Natural killer cell (primary cell): ENCODE measurements around the gene OR3A3. TPM values are rescaled to one million over a fixed set of nuclear protein-coding genes. Genes with fewer than 3 reads are reported as not detected.
"Not testable (repeated sequence)": the region's sequence is repeated elsewhere in the genome, so short reads cannot be mapped to it uniquely, and the experiment has no call there.

Experiments
- ATAC-seq, 3 donors: fragments of 150-1000 bp in 2 of 3; fragments of 200-7000 bp in 1 of 3; cut with Tn5 transposase; 1 replicate in 1 of 3; 2 replicates in 2 of 3; pipeline ENCODE4 v1.10.0; 2021; ENCODE audit warnings: mild to moderate bottlenecking in 2 of 3, moderate library complexity in 2 of 3
- DNase-seq, 2 donors: peaks; one replicate each; pipeline versions ENCODE4 v3.0.0 to v3.0.0-alpha.2; 2013 to 2021; ENCODE audit warnings: mixed read lengths in 1 of 2
- H3K27ac ChIP-seq: one replicate; pipeline ENCODE4 v1.5.1; 2013; ENCODE audit warnings: mild to moderate bottlenecking, low read length
- H3K27me3 ChIP-seq: one replicate; pipeline ENCODE4 v1.6.1; 2013; ENCODE audit warnings: low read length; ENCODE audit not compliant: control insufficient read depth, insufficient read depth
- H3K36me3 ChIP-seq: one replicate; pipeline ENCODE4 v1.6.1; 2013; ENCODE audit warnings: low read length; ENCODE audit not compliant: control insufficient read depth, insufficient read depth
- H3K4me1 ChIP-seq: one replicate; pipeline ENCODE4 v1.6.1; 2013; ENCODE audit warnings: low read length; ENCODE audit not compliant: control insufficient read depth, insufficient read depth
- H3K4me3 ChIP-seq: one replicate; pipeline ENCODE4 v1.5.1; 2013; ENCODE audit warnings: low read length
- H3K9me3 ChIP-seq: one replicate; pipeline ENCODE4 v1.6.1; 2013; ENCODE audit warnings: low read length; ENCODE audit not compliant: control insufficient read depth, insufficient read depth
- H3K27ac Mint-ChIP-seq, 2 donors: one replicate each; pipeline ENCODE4 v1.8.0; 2022; ENCODE audit warnings: mild to moderate bottlenecking in 2 of 2, mixed read lengths in 2 of 2, moderate library complexity in 1 of 2
- H3K27me3 Mint-ChIP-seq, 2 donors: one replicate each; pipeline ENCODE4 v1.8.0; 2022; ENCODE audit warnings: low read depth in 2 of 2, mixed read lengths in 2 of 2
- H3K36me3 Mint-ChIP-seq: one replicate; pipeline ENCODE4 v1.8.0; 2022; ENCODE audit warnings: mixed read lengths
- H3K4me1 Mint-ChIP-seq, 2 donors: one replicate each; pipeline ENCODE4 v1.8.0; 2022; ENCODE audit warnings: mixed read lengths in 2 of 2
- H3K4me3 Mint-ChIP-seq: one replicate; pipeline ENCODE4 v1.8.0; 2022; ENCODE audit warnings: mild to moderate bottlenecking, moderate library complexity, mixed read lengths
- H3K9me3 Mint-ChIP-seq, 2 donors: one replicate each; pipeline ENCODE4 v1.8.0; 2022; ENCODE audit warnings: mixed read lengths in 2 of 2
- WGBS: methylation state at CpG from one replicate; pipeline ENCODE4 v1.1.7; 2013; ENCODE audit warnings: missing lambda C conversion rate; ENCODE audit not compliant: insufficient coverage; 5-methylcytosine and 5-hydroxymethylcytosine counted together
- intact Hi-C: fragments of 100-400 bp; cut with micrococcal nuclease; formaldehyde crosslinking; loops from one replicate; pipeline ENCODE4 v1.14.2; 2022
- total RNA-seq, 4 donors: library from RNA; stranded (reverse); fragments of 120-200 nt in 1 of 4; gene quantifications; one replicate each; pipeline versions ENCODE4 v1.2.3 to v1.2.4, GENCODE V29; 2013 to 2022
- TF ChIP-seq, protein P1 (sequence below): fragments of 200-600 bp; IDR thresholded peaks from one replicate; pipeline ENCODE4 v1.8.0; 2022; ENCODE audit warnings: antibody characterized with exemption

OR3A3 gene
- total RNA-seq, 3 donors from 2014 or later (not counting 1 experiment from before 2014, with no cell fraction given): not detected

DNA sequence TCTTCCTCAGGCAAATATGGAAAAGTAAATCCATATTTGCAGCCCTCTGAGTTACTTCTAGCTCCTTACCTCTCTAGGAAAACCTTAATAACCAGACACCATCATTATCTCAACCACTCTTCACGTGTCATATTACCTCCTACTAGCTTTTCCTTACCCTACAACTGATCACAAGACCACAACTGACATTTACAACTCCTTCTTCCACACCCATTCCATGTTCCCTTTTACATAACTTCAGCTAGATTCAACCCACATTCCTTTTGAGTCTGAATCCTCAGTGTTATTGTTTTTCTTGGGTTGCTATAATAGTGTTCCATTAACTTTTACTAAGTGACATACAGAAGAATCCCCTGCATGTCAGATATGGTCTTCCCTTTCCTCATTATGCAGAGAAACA, 27.2 kb downstream of the OR3A3 start:
- Histone ChIP-seq H3K27me3 (peaks cover 2% of the 10 kb centered on the region), H3K27ac (no peak overlapping the region), H3K4me3 (no peak overlapping the region), H3K9me3 (no peaks in the 10 kb centered on the region), H3K4me1 (no peaks in the 10 kb centered on the region), H3K36me3 (no peaks in the 10 kb centered on the region)
- H3K27ac Mint-ChIP-seq: no peak overlapping the region
- intact Hi-C loops: no loop called here
- H3K4me3 Mint-ChIP-seq: no peak overlapping the region
- no peaks in the 10 kb centered on the region for H3K9me3 Mint-ChIP-seq
- 63% methylated on average over 1 of the region's 1 CpG for WGBS
- DNase-seq (no peak), ATAC-seq (no peak)
- H3K4me1 Mint-ChIP-seq: peaks cover 0 to under 1% of the 10 kb centered on the region in 2 donors
- no peaks in the 10 kb centered on the region for H3K36me3 Mint-ChIP-seq
- TF ChIP-seq, protein P1, sequence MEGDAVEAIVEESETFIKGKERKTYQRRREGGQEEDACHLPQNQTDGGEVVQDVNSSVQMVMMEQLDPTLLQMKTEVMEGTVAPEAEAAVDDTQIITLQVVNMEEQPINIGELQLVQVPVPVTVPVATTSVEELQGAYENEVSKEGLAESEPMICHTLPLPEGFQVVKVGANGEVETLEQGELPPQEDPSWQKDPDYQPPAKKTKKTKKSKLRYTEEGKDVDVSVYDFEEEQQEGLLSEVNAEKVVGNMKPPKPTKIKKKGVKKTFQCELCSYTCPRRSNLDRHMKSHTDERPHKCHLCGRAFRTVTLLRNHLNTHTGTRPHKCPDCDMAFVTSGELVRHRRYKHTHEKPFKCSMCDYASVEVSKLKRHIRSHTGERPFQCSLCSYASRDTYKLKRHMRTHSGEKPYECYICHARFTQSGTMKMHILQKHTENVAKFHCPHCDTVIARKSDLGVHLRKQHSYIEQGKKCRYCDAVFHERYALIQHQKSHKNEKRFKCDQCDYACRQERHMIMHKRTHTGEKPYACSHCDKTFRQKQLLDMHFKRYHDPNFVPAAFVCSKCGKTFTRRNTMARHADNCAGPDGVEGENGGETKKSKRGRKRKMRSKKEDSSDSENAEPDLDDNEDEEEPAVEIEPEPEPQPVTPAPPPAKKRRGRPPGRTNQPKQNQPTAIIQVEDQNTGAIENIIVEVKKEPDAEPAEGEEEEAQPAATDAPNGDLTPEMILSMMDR: no peak
- peaks cover 13 to 21% of the 10 kb centered on the region in 2 donors for H3K27me3 Mint-ChIP-seq

DNA sequence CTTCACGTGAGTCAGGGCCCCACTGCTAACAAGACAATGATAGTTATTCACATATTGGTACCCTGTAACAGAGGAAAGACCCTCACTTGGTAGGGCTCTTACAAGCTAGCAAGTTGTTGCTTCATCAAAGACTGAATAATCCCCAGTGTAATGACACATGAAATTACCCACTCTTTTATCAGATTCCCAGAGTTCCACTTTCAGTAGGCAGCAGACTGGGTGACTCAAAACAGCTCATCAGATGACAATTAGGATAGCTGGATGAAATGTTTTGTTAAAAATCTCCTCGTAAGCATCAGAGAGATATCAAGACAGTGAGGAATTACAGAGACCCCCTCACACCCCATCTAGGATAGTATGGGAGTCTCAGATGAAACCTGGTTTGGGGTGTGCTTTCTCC, 29.3 kb downstream of the OR3A3 start:
- WGBS: 81% methylated on average over 1 of the region's 2 CpGs
- Mint-ChIP-seq H3K4me1 (no peaks in the 10 kb centered on the region), H3K9me3 (no peaks in the 10 kb centered on the region), H3K36me3 (no peaks in the 10 kb centered on the region), H3K27me3 (peaks cover 13 to 16% of the 10 kb centered on the region in 2 donors), H3K4me3 (no peak overlapping the region), H3K27ac (no peak overlapping the region)
- Histone ChIP-seq H3K27ac (no peak overlapping the region), H3K4me3 (no peak overlapping the region), H3K27me3 (no peaks in the 10 kb centered on the region), H3K9me3 (no peaks in the 10 kb centered on the region), H3K4me1 (no peaks in the 10 kb centered on the region), H3K36me3 (no peaks in the 10 kb centered on the region)
- TF ChIP-seq, protein P1: no peak
- DNase-seq (no peak), ATAC-seq (no peak)
- intact Hi-C loops: no loop called here

- intact Hi-C loops: no loop called here
- no peaks in the 10 kb centered on the region for H3K9me3 ChIP-seq
- no peak overlapping the region for H3K4me3 Mint-ChIP-seq
- H3K27me3 ChIP-seq: peaks cover 8% of the 10 kb centered on the region
- peaks cover 0 to 7% of the 10 kb centered on the region in 2 donors for H3K4me1 Mint-ChIP-seq
- no peaks in the 10 kb centered on the region for H3K36me3 Mint-ChIP-seq
- H3K9me3 Mint-ChIP-seq: no peaks in the 10 kb centered on the region
- H3K27ac ChIP-seq: no peak overlapping the region
- peaks cover 10 to 20% of the 10 kb centered on the region in 2 donors for H3K27me3 Mint-ChIP-seq
- 20% methylated on average over 2 of the region's 2 CpGs for WGBS
- H3K4me3 ChIP-seq: no peak overlapping the region
- DNase-seq: peak in 1 of 2 donors; percentile 7
- no peaks in the 10 kb centered on the region for H3K36me3 ChIP-seq
- H3K4me1 ChIP-seq: no peaks in the 10 kb centered on the region
- ATAC-seq: peak; percentile 48 to 79 (median 52)
- TF ChIP-seq, protein P1: no peak
- no peak overlapping the region for H3K27ac Mint-ChIP-seq
Observed at GRCh38 chr17:3447625-3448024, 36.5 kb downstream of the OR3A3 start.

- no peaks in the 10 kb centered on the region for H3K9me3 ChIP-seq
- no peaks in the 10 kb centered on the region for H3K4me1 ChIP-seq
- peaks cover 8% of the 10 kb centered on the region for H3K27me3 ChIP-seq
- TF ChIP-seq, protein P1: no peak
- DNase-seq: no peak
- H3K4me3 ChIP-seq: no peak overlapping the region
- no peak overlapping the region for H3K4me3 Mint-ChIP-seq
- 62% methylated on average over 2 of the region's 2 CpGs for WGBS
- peaks cover 8 to 23% of the 10 kb centered on the region in 2 donors for H3K27me3 Mint-ChIP-seq
- H3K9me3 Mint-ChIP-seq: no peaks in the 10 kb centered on the region
- H3K36me3 Mint-ChIP-seq: no peaks in the 10 kb centered on the region
- no peak overlapping the region for H3K27ac ChIP-seq
- ATAC-seq: no peak
- H3K36me3 ChIP-seq: no peaks in the 10 kb centered on the region
- H3K27ac Mint-ChIP-seq: no peak overlapping the region
- peaks cover 0 to 7% of the 10 kb centered on the region in 2 donors for H3K4me1 Mint-ChIP-seq
- intact Hi-C loops: no loop called here
Observed at GRCh38 chr17:3448059-3448665, 37.0 kb downstream of the OR3A3 start.

GRCh38 chr17:3466355-3466754, 55.2 kb downstream of the OR3A3 start:
- H3K4me1 Mint-ChIP-seq, H3K4me3 Mint-ChIP-seq, ATAC-seq, H3K27ac ChIP-seq, H3K36me3 ChIP-seq, H3K36me3 Mint-ChIP-seq, H3K4me3 ChIP-seq, DNase-seq, H3K27me3 ChIP-seq, H3K27me3 Mint-ChIP-seq, intact Hi-C loops, H3K9me3 ChIP-seq, H3K4me1 ChIP-seq, H3K9me3 Mint-ChIP-seq, H3K27ac Mint-ChIP-seq: not testable (repeated sequence)
- whole genome bisulfite sequencing: no CpG with 5 or more reads among the region's 1 CpG
